Activated B cell treated with CpG ODN at 0.5 μM for 24 hours (primary cell): ENCODE data around the gene NEURL1B. TPM values are rescaled to one million over a fixed set of nuclear protein-coding genes. Genes with fewer than 3 reads are reported as not detected.

Source experiments
- ATAC-seq: fragments of 200-7000 bp; cut with Tn5 transposase; one replicate; pipeline ENCODE4 v1.10.0; 2021; ENCODE audit warnings: low read depth, mild to moderate bottlenecking, moderate library complexity
- CTCF ChIA-PET: fragments of 350-600 bp; sonication (Branson Sonifier 250); formaldehyde crosslinking; loops from one replicate; lab custom pipeline; 2021; ENCODE audit warnings: antibody characterized with exemption; lab: Charles Lee
- POLR2A ChIA-PET: fragments of 350-600 bp; sonication (Branson Sonifier 250); formaldehyde crosslinking; loops from one replicate; lab custom pipeline; 2021; ENCODE audit warnings: antibody characterized with exemption; lab: Charles Lee
- DNase-seq: peaks from one replicate; pipeline ENCODE4 v3.0.0; 2022
- H3K27ac Mint-ChIP-seq: one replicate; pipeline ENCODE4 v1.8.0; 2020; ENCODE audit warnings: mixed read lengths
- H3K27me3 Mint-ChIP-seq: one replicate; pipeline ENCODE4 v1.8.0; 2021; ENCODE audit warnings: mixed read lengths
- H3K36me3 Mint-ChIP-seq: one replicate; pipeline ENCODE4 v1.8.0; 2021; ENCODE audit warnings: low read depth, mixed read lengths
- H3K4me1 Mint-ChIP-seq: one replicate; pipeline ENCODE4 v1.8.0; 2021; ENCODE audit warnings: mixed read lengths
- H3K4me3 Mint-ChIP-seq: one replicate; pipeline ENCODE4 v1.8.0; 2020; ENCODE audit warnings: mild to moderate bottlenecking, mixed read lengths
- H3K9me3 Mint-ChIP-seq: one replicate; pipeline ENCODE4 v1.8.0; 2020; ENCODE audit warnings: mixed read lengths
- intact Hi-C: fragments of 100-400 bp; cut with micrococcal nuclease; formaldehyde crosslinking; loops from one replicate; pipeline ENCODE4 v1.15.1; 2024
- total RNA-seq: library from RNA; stranded (reverse); gene quantifications from 2 replicates; pipeline ENCODE4 v1.2.3, GENCODE V29; 2022
- TF ChIP-seq, protein P1 (sequence below): fragments of 200-600 bp; IDR thresholded peaks from one replicate; pipeline ENCODE4 v1.8.0; 2022; ENCODE audit warnings: antibody characterized with exemption, mild to moderate bottlenecking

NEURL1B gene
- total RNA-seq, 1 donor from 2014 or later = 0.09 TPM

DNA sequence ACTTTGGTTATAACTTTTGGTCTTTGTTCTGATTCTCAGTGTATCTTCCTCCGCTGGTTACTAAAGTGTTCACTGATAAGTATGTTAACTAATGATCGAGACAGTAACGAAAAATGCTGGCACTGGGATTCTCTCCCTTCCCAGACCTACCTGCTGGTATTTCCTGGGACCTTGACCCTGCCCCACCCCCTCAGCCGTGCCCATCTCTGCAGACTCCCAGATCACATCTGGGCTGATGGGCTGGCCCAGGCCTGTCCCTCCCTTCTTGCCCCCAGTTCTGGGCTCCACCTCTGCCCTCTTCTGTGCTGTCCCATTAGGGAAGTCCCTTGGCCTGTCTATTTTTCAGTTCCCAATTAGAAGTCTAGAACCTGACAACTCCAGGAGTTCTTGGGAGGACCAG lies 46.9 kb downstream of the NEURL1B start:
- H3K4me1 Mint-ChIP-seq = peaks cover 18% of the 10 kb centered on the region
- ATAC-seq (no peak), DNase-seq (no peak)
- POLR2A ChIA-PET = no interaction called here
- no peak overlapping the region for H3K4me3 Mint-ChIP-seq
- H3K27ac Mint-ChIP-seq = peak overlapping the region; percentile 59
- CTCF ChIA-PET = no interaction called here
- TF ChIP-seq, protein P1, sequence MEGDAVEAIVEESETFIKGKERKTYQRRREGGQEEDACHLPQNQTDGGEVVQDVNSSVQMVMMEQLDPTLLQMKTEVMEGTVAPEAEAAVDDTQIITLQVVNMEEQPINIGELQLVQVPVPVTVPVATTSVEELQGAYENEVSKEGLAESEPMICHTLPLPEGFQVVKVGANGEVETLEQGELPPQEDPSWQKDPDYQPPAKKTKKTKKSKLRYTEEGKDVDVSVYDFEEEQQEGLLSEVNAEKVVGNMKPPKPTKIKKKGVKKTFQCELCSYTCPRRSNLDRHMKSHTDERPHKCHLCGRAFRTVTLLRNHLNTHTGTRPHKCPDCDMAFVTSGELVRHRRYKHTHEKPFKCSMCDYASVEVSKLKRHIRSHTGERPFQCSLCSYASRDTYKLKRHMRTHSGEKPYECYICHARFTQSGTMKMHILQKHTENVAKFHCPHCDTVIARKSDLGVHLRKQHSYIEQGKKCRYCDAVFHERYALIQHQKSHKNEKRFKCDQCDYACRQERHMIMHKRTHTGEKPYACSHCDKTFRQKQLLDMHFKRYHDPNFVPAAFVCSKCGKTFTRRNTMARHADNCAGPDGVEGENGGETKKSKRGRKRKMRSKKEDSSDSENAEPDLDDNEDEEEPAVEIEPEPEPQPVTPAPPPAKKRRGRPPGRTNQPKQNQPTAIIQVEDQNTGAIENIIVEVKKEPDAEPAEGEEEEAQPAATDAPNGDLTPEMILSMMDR = no peak
- no peaks in the 10 kb centered on the region for H3K9me3 Mint-ChIP-seq
- H3K27me3 Mint-ChIP-seq = peaks cover under 1% of the 10 kb centered on the region
- intact Hi-C loops = no loop called here
- H3K36me3 Mint-ChIP-seq = no peaks in the 10 kb centered on the region

DNA sequence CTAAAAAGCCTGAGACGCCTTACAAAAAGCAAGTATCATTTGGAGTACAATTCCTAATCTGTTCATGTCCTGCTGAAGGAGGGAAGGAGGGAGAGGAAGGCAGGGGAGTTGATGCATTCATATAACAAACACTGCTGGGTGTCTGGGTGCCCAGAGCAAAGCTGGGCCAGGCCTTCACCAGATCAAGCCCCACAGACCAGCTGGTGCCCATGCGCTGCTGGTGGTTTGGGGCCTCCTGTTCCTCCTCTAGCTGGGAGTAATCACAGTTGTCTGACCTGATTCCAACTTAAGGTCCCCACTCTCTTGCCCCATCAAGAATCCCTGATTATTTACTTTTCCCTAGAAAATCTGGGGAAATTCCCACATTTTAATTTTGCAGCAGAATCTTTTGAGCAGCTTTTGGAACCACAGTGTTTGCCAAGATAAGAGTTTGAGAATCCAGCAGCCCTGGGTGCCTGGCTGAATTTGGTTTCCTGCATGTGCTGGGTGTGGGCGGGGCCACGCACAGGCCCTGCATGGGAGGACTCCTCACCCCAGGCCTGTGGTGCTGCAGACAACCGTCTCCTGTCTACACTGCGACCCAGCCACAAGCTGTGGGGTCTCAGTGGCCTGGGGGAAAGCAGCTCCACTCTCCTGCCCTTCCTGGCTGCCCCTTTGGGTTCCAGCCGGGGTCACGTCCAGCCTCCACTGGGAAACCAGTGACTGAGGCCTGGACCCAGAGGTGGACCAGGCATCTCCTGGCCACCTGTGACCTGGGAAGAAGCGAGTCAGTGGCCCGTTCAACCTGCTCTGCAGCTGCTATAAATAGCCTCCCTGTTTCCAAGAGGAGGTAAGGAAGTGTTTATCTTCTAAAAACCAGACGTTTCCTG lies 47.5 kb downstream of the NEURL1B start:
- no peaks in the 10 kb centered on the region for H3K27me3 Mint-ChIP-seq
- no peaks in the 10 kb centered on the region for H3K36me3 Mint-ChIP-seq
- ATAC-seq (no peak), DNase-seq (no peak)
- peak overlapping the region; percentile 59 for H3K27ac Mint-ChIP-seq
- POLR2A ChIA-PET = no interaction called here
- H3K4me1 Mint-ChIP-seq = peaks cover 18% of the 10 kb centered on the region
- H3K9me3 Mint-ChIP-seq = no peaks in the 10 kb centered on the region
- CTCF ChIA-PET = no interaction called here
- intact Hi-C loops = no loop called here
- no peak overlapping the region for H3K4me3 Mint-ChIP-seq
- TF ChIP-seq, protein P1 = no peak

DNA sequence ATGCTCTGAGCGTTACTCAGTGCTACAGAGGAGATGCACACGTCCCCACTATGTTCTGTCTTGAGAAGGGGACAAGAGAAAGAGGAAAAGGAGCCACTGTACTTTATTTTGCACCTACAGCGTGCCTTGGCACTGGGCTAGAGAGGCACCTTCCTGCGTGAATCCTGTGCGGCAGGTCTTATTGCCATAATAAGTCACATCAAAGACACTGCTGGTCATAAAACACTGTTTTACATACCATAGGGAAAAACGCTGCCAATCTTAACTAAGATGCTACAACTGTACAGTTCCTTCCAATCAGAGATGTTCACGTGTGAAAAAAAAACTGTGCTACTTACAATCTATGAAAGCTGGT lies 48.1 kb downstream of the NEURL1B start:
- H3K36me3 Mint-ChIP-seq = no peaks in the 10 kb centered on the region
- H3K9me3 Mint-ChIP-seq = no peaks in the 10 kb centered on the region
- H3K4me1 Mint-ChIP-seq = peaks cover 17% of the 10 kb centered on the region
- no peaks in the 10 kb centered on the region for H3K27me3 Mint-ChIP-seq
- TF ChIP-seq, protein P1 = no peak
- ATAC-seq (no peak), DNase-seq (no peak)
- intact Hi-C loops = no loop called here
- ChIA-PET CTCF (no interaction called here), POLR2A (no interaction called here)
- no peak overlapping the region for H3K4me3 Mint-ChIP-seq
- no peak overlapping the region for H3K27ac Mint-ChIP-seq

DNA sequence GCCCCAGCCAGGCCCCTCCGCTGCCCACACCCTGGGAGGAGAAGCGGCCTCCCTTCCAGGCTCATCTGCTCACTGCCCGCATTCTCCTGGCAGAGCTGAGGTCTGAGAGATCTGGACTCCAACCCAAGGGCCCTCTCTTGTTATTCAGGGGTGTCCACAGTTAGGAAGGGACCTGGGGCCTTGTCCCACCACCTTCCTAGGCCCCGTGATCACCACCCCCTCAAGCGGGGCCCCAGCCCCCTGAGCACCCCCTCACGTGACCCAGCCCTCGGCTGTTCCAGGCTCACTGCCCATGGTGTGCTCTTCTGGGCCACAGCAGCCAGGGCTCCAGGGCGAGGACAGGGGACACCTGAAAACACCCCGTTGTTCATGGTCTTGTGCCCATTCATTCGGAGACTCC lies 48.7 kb downstream of the NEURL1B start:
- peaks cover 12% of the 10 kb centered on the region for H3K4me1 Mint-ChIP-seq
- no peaks in the 10 kb centered on the region for H3K27me3 Mint-ChIP-seq
- ChIA-PET CTCF (no interaction called here), POLR2A (no interaction called here)
- intact Hi-C loops = no loop called here
- no peak overlapping the region for H3K27ac Mint-ChIP-seq
- TF ChIP-seq, protein P1 = no peak
- no peaks in the 10 kb centered on the region for H3K9me3 Mint-ChIP-seq
- H3K36me3 Mint-ChIP-seq = no peaks in the 10 kb centered on the region
- H3K4me3 Mint-ChIP-seq = no peak overlapping the region
- DNase-seq (no peak), ATAC-seq (no peak)

DNA sequence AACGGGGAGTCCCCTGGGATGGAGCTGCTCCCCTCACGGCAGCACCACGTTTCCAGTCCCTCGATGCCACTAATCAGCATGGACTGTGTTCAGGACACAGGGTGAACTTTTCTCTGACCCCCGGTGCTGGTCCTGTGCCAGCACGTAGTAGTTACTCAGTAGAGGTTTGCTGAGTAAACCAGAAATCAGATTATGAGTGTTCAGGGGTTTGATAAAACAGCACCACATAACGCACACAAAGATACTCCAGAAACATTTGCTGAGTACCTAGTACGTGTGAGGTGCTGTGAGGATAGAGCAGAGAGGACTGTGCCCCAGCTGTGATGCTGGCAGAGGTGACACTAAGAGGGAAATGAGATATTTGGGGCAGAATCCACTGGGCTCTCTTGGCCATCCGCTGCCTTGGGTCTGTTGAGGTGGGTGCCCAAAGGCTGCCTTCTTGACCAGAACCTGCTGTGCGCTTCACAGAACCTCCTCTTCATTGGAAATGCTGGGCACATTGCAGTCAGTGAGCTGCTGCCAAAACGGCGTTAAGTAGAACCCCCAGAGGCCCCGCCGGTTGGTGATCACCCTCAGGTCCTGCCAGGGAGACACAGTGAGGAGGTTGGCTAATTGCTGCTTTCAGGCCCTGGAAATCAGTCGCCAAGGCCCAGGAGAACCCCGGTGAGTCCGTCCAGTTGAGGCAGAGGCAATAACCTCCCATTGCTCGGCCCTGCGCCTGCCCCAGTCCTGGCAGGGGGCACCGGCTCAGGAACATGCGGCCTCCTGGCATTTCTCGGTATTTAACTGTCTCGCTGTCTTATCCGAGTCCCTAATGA lies 49.4 kb downstream of the NEURL1B start:
- H3K27me3 Mint-ChIP-seq = no peaks in the 10 kb centered on the region
- H3K4me3 Mint-ChIP-seq = no peak overlapping the region
- no peaks in the 10 kb centered on the region for H3K36me3 Mint-ChIP-seq
- H3K27ac Mint-ChIP-seq = no peak overlapping the region
- TF ChIP-seq, protein P1 = no peak
- no peak for DNase-seq
- no peaks in the 10 kb centered on the region for H3K9me3 Mint-ChIP-seq
- no peak for ATAC-seq
- H3K4me1 Mint-ChIP-seq = peaks cover 12% of the 10 kb centered on the region
- intact Hi-C loops = no loop called here
- ChIA-PET CTCF (no interaction called here), POLR2A (no interaction called here)
